HG03025 (cell line): ENCODE measurements around the gene NAALADL2.

Source experiments
- ATAC-seq: cut with Tn5 transposase; IDR thresholded peaks from one replicate; pipeline ENCODE4 v1.9.1; 2021; ENCODE audit warnings: mild to moderate bottlenecking, moderate library complexity; ENCODE audit not compliant: unreplicated experiment, low FRiP score

Gene NAALADL2

DNA sequence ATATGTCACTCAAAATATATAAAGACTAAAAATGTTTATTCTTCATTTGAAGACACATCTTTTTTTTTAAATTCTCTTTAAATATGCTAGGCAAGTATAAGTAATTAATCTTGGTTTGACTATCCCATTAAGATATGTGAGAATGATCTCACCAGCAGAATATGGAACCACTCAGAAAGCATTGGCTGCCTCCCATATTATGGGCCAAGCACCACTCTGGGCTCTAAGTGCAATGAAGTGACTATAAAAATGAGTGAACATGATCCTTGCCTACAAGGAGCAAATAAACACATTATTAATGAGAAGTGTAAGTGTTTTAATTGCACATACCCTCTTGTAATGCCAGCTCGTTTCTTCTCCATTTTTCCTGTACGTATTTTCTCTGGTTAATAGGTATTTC is 328.5 kb downstream of the NAALADL2 start:
- ATAC-seq = no peak

DNA sequence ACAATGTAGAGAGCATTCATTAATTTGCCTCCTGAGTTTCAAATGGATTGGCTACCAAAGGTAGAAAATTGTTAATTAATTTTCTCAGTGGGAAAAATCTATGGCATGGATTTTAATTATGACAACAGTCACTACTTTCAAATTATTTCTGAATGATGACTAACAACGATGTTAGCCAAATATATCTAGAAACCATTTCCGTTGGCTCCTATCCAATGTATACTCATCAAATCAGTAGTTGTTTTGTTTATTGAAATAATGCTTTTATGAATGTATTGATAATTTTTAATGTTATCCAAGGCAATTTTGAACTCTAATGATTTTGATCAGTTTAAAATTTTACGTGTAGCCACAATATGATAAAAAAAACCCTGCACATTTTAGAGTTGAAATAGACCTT is 333.4 kb downstream of the NAALADL2 start:
- ATAC-seq = no peak

DNA sequence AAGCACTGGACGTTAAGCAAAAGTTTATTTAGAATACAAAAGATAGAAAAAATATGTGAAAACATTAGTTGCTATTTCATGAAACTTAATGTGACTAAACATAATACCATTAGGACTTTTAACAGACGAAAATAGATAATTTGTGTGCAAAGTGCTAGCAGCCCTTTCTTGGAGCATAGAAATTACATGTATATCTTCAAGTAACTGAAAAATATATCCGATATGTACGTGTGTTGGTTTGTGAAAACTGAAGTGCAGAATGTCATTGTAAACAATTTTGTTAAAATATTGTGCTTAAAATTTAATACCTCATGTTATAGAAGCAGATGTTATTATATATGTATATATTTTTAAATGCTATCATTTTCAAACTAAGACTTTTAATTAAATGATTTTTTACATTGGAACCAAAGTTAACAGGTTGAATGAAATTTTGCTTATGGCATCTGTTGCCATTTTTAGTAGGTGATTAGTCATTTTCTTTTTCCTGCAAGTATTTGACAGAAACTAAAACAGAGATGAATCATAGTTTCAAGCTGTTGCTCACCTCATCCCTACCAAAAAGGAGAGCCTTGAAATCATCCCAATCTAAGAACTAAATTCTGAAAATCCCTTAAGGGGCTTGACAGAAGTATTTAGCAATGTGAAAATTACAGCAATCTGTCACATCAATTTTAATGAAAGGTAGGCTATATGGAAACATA is 334.8 kb downstream of the NAALADL2 start:
- peak; percentile 57 for ATAC-seq

DNA sequence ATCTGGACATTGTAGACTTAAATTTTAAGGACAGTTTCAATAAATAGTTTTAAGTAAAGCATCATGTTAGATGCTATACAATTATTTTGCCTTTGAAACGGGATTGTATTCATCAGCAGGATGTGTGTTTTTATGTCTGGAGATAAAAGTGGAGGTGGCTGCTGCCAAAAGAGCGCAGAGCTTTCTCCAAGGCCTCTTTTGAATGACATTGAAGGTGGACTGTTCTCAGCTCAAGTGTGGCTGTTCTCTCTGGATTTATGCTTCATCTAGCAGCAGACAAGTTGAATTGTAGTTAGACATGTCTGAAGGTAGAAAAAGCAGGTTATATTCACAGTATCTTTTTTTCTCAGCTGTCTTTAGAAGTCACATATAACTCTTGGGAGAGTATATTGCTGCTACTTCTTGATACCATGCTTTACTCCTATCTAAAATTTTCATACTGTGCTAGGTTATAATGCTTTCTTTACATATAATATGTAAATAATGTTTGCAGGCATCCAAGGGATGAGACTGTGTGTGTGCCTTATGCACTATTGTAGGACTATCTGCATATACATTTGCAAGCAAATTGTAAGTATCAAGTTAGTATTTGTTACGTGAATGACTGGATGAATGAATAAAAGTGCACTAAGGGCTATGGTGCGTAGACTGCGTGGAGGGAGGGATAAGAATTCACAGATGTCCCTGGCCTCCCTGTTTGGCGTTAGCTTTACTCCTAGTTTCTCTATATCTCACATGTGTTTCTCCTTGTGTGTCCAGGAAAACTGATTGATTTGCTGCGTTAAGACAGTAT is 340.1 kb downstream of the NAALADL2 start:
- no peak for ATAC-seq

DNA sequence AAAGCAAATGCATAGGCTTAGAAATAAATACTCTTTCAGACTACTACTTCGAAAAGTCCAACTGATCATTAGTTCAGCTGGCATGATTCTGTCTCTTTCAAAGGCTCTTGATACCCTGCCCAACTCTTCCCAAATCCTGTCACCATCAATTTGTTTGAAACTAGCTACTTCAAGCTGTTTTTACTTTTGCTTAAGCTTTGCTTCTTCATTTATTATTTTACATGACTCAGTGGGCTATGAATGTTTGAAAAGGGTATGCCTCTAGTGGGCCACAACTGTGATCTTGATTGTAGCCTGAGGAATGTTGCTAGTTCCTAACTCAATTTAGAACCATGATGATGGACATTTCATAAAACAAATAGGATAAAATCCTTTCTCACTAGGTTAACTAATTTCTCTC is 340.8 kb downstream of the NAALADL2 start:
- ATAC-seq = no peak

DNA sequence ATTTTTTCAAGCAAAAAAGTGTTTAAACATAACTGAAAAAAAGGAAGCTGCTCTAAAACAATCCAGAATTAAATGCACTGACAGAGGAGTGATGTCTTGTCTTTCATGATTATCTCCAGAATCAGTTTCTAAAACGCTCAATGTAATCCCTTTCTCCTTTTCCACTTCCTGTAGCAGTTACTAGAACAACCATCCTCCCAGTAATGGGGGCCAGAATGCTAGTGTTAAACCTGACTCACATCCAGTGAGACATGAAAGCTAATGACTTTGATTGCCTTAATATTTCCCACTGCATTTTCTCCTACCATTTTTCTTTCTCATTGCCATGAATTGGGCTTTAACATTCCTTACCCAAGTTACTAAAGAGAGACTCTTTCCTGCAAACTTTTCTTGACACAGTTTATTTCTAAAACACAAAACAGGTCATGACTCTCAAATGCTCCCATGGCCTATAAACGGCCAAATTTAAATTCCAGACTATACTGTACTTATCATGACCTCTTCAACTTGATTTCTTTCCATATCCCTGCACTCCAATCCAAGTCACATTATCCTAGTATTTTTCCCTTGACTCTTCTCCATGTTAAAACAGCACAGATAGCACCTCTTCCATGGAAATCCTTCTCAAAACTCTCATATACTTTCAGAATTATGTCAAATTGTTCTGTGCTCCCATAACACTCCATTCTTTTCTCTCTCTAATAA is 341.4 kb downstream of the NAALADL2 start:
- ATAC-seq = no peak

DNA sequence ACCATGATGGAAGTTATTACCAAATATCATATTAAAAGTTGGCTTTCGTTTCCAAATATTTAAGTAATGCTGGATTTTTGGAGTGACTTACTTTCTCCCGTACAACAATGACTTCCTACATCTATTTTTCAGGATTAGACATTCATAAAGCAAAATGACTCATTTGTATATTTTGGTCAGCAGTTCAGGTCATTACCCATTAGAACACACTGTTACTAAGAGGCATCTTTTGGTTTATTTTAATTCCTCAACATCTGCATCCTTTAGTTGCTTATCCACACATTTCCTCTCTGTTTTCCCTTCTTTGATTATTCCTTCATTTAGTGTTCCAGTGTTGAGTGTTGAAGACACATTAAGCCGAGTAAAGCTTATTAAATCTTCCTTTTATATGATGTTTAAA is 348.2 kb downstream of the NAALADL2 start:
- no peak for ATAC-seq

DNA sequence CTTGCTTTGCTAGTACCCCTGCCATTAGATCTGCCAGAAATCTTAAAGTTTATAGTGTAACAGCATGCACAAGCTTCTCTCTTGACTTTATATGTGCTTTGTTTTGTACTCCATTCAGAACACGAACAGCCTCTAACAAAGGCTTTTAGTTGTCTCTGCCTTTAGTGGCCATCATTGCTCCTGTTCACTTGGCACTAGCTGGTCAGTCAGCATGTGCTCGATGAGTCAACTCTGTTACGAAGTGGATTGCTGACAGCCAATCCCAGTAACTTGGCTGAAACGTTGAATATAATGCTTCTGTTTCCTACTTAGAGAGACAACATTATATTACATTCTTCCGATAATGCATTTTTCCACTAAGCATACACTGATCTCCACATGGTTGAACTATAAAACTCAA is 349.2 kb downstream of the NAALADL2 start:
- ATAC-seq = no peak

DNA sequence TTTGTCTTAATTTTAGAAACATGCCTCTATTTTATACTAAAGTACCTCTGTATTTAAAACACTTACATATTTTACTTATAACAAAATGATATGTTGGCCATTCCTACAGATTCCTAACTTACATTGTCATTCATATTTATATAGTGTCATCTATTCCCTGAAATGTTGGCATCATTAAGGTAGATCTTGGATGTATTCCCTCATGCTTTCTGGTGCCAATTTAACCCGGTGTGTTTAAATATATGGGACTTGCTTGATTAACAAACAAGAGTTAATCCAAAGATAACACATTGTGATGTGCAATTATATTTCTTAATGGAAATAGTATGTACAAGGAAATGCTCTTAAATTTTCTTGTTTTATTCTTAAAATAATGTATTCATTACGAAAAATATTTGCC is 352.3 kb downstream of the NAALADL2 start:
- ATAC-seq = no peak

DNA sequence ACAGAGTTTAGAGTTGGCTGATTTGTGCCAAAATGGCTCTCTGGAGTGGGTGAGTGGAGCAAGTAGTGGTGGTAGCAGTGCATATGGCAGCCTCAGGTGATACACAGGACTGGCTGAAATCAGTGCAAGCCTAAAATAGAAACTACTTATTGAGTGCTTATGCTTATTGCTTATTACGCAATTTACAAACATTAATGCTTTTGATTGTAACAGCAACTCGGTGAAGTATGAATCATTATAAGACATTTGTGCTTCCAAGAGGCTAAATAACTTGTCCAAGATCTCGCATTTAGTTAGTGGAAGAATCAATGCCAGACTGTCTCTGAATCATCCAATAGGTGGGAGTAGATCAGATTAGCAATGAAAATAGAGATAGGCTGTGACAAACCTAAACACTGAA is 353.8 kb downstream of the NAALADL2 start:
- ATAC-seq = no peak

DNA sequence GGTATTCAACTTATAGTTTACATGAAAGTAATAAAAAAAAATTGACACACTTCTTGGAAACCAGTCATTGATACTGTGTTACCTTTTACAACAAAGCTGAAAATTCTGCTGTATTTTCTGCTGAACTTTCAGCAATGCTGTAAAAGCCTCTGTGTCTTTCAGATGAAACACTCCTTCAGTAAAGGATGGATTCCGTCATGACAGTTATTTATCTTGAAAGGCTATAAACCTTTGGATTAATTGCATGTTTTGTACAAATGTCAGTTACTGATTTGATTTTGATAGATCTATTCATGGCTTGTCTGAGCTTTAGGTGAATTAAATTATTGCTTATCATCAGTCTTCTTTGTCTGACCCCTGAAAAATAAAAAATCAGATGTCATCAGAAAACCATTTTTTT is 355.1 kb downstream of the NAALADL2 start:
- ATAC-seq = no peak

DNA sequence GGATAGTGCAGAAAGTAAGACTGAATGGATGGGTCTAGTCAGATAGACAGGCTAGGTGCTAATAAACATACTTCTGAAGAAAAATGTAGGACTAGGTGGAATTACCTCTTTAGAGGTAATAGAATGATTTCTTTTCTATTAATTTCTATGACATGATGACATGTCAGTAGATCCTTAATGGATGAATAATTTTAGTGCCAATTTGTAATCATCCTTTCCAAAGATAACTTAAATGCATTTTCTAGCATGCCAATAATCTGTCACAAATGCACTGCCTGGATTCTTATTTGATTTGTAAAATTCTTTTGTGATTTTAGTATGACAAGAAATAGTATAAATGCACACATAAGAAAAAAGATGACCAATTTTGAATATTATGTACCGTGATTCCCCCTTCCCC is 356.7 kb downstream of the NAALADL2 start:
- no peak for ATAC-seq

DNA sequence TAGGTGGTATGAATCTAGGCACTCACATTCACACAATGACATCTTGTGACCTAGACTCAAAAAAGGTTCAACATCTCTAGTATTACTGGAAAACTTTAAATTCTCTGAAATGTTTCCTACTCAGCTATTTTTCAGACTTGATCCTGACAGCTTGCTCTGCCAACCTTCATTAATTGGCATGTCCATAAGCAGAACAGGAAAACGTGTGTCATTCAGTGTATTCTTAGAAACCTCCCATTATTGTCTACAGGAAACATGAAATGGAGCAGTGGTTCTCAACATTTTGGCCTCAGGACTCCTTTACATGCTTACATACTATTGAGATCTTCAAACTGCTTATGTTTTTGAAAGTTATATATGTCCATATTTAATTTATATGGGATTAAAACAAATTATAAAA is 363.2 kb downstream of the NAALADL2 start:
- no peak for ATAC-seq

DNA sequence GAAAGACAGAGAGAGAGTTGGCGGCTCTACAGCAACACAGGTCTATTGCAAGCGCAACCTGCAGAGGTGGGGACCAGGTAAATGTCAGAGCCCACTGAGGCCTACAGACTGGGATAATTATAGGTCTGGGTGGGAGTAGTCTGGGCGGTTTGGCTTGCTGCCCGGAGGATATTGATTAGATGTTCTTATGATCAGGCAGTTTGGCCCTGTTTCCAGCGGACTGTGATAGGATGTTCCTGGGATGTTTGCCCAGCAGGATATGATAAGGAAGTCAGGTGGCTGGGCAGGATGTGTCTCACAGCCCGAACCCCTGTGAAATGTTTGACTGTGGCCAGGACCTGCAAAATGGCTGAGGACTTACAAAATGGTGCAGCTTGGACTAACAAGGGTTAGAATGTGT is 364.9 kb downstream of the NAALADL2 start:
- no peak for ATAC-seq

DNA sequence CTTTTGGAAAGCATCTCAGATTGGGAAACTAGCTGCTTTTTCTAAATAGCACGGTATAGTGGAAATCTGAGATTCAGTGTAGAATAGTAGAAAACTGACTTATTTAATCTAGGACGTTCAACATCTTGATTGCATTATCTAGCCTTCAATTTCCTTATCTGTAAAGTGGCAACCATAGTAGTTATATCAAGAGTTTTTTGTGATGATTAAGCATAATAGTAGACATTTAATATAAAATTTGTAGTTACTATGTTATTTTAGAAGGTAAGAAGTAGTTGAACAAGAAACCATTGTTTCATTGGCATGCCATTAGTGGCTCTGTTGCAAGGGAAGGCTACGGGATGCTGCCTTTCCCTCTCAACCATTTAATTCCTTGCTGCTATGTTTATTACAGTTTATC is 367.3 kb downstream of the NAALADL2 start:
- ATAC-seq = no peak

DNA sequence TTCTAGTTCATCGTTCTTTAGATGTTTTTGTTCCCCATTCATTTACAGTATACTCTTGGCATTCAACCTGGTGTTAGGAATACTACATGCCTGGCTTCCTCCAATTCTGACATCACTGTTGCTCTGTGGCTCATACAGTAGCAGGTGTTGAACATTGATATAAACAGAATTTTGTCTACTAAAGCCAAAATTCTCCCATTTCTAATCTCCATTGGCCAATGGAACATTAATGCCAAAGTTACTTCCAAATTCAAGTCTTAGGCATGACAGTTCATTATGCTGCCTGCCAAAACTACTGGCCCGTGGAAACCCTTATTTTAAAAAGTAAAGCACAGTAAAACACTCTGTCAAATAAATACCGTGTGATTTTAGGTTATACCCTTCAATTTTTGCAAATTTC is 368.0 kb downstream of the NAALADL2 start:
- no peak for ATAC-seq

DNA sequence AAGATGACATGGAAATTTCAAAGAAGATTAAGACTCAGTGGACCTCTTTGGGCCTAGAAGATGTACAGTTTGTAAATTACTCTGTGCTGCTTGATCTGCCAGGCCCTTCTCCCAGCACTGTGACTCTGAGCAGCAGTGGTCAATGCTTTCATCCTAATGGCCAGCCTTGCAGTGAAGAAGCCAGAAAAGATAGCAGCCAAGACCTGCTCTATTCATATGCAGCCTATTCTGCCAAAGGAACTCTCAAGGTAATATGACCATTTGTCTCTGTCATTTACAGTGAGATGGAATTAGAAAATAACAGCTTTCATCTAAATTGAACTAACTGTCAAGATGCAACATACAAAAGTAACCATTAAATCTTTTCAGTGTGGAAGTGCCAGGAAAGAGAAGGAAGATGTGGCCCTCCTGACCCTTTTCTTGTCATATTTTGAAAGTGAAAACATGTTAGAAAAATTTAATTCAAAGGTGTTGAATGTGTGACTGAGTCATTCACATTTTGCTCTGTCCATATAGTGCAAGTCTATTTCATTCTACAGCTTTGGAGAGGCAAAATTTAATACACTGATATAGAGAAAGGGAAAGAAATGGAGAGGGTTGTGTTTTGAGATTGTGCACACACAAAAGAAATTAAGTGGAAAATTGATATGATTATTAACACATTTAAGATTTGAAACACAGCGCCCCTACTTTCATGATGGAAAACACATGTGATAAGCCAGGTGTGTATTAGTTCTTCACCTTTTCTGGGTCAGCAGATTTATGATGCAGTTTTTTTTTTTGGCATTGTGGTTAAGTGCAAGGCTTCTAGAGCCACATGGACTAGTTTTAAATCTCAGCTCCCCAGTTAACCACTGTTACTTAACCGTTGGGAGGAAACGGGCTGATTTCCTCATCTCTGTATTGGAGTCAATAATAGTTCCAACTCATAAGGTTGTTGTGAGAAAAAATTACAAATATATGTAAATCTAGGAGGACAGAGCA is 375.1 kb downstream of the NAALADL2 start:
- no peak for ATAC-seq

DNA sequence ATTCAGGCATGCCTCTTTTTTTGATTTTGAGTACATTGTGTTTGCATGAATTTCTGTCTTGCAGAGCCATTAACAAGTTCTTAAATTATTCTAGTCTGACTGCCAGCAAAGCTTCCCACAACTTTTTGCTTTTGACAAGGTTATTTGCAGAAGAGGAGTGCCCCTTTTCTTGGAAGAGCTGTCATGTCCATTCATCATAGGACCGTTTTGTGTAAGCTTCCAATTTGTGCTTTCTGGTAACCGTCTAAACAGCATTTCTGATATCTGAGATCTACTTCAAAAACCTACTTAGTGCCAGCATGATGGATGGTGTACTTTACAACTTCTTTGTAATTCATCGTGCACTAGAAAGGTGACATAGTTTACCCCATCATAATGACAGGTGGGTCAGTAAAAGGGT is 379.7 kb downstream of the NAALADL2 start:
- ATAC-seq = no peak

DNA sequence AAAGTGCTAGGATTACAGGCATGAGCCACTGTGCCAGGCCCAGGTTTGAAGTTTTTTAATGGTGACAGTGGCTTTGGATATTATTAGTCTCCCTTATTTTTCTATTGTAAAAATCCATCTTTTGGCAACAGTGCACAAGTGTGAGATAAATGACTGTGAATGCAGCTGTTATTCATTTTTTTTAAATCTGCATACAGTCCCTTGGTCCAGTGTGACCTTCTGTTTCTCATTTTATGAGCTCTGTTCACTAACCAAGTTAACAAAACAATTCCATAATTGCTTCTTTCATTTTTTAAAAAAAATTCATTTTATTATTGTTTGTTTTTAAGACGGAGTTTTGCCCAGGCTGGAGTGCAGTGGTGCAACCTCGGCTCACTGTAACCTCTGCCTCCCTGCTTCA is 381.8 kb downstream of the NAALADL2 start:
- ATAC-seq = no peak

DNA sequence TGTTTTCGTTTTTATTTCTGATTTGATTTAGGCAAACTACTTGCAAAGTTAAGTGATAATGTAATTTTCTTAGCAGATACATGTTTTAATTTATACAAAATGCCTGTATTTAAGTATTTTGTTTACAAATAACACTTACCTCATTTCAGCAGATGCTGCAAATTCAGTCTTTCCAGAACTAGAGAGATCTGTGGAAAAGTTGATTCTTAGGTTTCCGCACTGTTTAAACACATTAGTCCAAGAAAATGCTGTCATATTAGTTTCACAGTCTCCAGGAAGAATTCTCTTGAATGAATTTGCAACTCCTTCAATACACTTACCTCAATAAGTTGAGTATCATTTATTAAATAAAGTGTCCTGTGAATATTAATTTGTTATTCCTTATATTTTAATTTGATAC is 383.1 kb downstream of the NAALADL2 start:
- no peak for ATAC-seq
